Endodermal cell (in vitro differentiated cells): ENCODE measurements around the gene SLC22A13. TPM values are rescaled to one million over a fixed set of nuclear protein-coding genes. Genes with fewer than 3 reads are reported as not detected.

Source experiments
- DNase-seq: peaks from one replicate; pipeline ENCODE4 v3.0.0-alpha.2; 2017
- H3K27ac ChIP-seq: 2 replicates; pipeline ENCODE4 v1.5.1; 2013; ENCODE audit warnings: mild to moderate bottlenecking, low read depth, low read length, moderate library complexity
- H3K27me3 ChIP-seq: 2 replicates; pipeline ENCODE4 v1.6.1; 2013; ENCODE audit warnings: mild to moderate bottlenecking, low read length, moderate library complexity; ENCODE audit not compliant: insufficient read depth, control insufficient read depth, poor library complexity, severe bottlenecking
- H3K36me3 ChIP-seq: 2 replicates; pipeline ENCODE4 v1.7.0; 2013; ENCODE audit warnings: mild to moderate bottlenecking, low read length, moderate library complexity; ENCODE audit not compliant: control insufficient read depth, insufficient read depth
- H3K4me1 ChIP-seq: one replicate; pipeline ENCODE4 v1.7.0; 2013; ENCODE audit warnings: low read length; ENCODE audit not compliant: control insufficient read depth, insufficient read depth
- H3K4me3 ChIP-seq: 2 replicates; pipeline ENCODE4 v1.5.1; 2013; ENCODE audit warnings: mild to moderate bottlenecking, low read length, moderate library complexity
- H3K9ac ChIP-seq: 2 replicates; pipeline ENCODE4 v1.6.1; 2013; ENCODE audit warnings: mild to moderate bottlenecking, low read length, moderate library complexity; ENCODE audit not compliant: poor library complexity, severe bottlenecking; ENCODE audit errors: extremely low read depth
- H3K9me3 ChIP-seq: 2 replicates; pipeline ENCODE4 v1.6.1; 2013; ENCODE audit warnings: mild to moderate bottlenecking, low read length, moderate library complexity; ENCODE audit not compliant: control insufficient read depth
- H3K27ac Mint-ChIP-seq: 2 replicates; pipeline ENCODE4 v1.8.0; 2020; ENCODE audit warnings: mixed read lengths
- H3K27me3 Mint-ChIP-seq: 2 replicates; pipeline ENCODE4 v1.8.0; 2021; ENCODE audit warnings: mild to moderate bottlenecking, mixed read lengths; ENCODE audit not compliant: insufficient read depth
- H3K36me3 Mint-ChIP-seq: 2 replicates; pipeline ENCODE4 v1.8.0; 2020; ENCODE audit warnings: low read depth, mixed read lengths
- H3K4me1 Mint-ChIP-seq: 2 replicates; pipeline ENCODE4 v1.8.0; 2020; ENCODE audit warnings: mixed read lengths
- H3K4me3 Mint-ChIP-seq: 2 replicates; pipeline ENCODE4 v1.8.0; 2020; ENCODE audit warnings: mild to moderate bottlenecking, moderate library complexity, mixed read lengths
- H3K9me3 Mint-ChIP-seq: 2 replicates; pipeline ENCODE4 v1.8.0; 2020; ENCODE audit warnings: mild to moderate bottlenecking, mixed read lengths
- WGBS, 2 experiments: methylation state at CpG; one replicate each; pipeline versions ENCODE4 v1.1.5 to v1.1.7; 2013; ENCODE audit warnings: missing lambda C conversion rate in 2 of 2, mixed read lengths in 1 of 2; ENCODE audit not compliant: insufficient coverage in 1 of 2, insufficient read length in 1 of 2; 5-methylcytosine and 5-hydroxymethylcytosine counted together
- total RNA-seq, 2 donors: library from RNA; stranded (reverse); fragmentation: NEBNext Ultra II Directional in 1 of 2; extraction: Animal tissue kit (Norgen Biotek cat#: 25700) in 1 of 2; gene quantifications; 2 replicates in 1 of 2; 3 replicates in 1 of 2; pipeline ENCODE4 v1.2.1, GENCODE V29; 2021
- TF ChIP-seq, protein P1 (sequence below): fragments of 200-600 bp; sonication (generic); conservative IDR thresholded peaks from 2 replicates; pipeline ENCODE4 v1.5.0; 2021; ENCODE audit warnings: antibody characterized with exemption, mild to moderate bottlenecking

The SLC22A13 gene
- total RNA-seq, 2 donors from 2014 or later, result 0.13 to 0.33 TPM

DNA sequence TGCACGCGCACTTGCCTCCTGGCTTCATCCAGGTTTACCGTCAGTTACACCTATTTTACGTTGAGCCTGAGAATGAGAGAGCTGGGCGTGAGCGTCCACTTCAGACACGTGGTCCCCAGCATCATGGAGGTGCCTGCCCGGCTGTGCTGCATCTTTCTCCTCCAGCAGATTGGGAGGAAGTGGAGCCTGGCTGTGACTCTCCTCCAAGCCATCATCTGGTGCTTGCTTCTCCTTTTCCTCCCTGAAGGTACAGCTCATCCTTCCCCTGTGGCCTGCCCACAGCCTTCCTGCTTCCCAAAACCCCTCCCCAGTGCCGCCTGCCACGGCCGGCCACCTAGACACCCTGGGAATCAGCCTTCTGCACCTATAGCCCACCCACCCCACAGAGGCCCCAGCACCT, 48.1 kb downstream of the SLC22A13 start:
- Histone ChIP-seq H3K9ac (no peak overlapping the region), H3K4me1 (peaks cover 4% of the 10 kb centered on the region), H3K27me3 (no peaks in the 10 kb centered on the region), H3K27ac (no peak overlapping the region), H3K4me3 (no peak overlapping the region), H3K36me3 (no peaks in the 10 kb centered on the region), H3K9me3 (no peaks in the 10 kb centered on the region)
- H3K4me1 Mint-ChIP-seq, result peaks cover 2% of the 10 kb centered on the region
- H3K9me3 Mint-ChIP-seq, result no peaks in the 10 kb centered on the region
- H3K27ac Mint-ChIP-seq, result no peak overlapping the region
- WGBS, 2 experiments, result 81 to 96% methylated on average over 8 to 11 of the region's 11 CpGs
- no peaks in the 10 kb centered on the region for H3K36me3 Mint-ChIP-seq
- DNase-seq, result no peak
- peaks cover 24% of the 10 kb centered on the region for H3K27me3 Mint-ChIP-seq
- TF ChIP-seq, protein P1, sequence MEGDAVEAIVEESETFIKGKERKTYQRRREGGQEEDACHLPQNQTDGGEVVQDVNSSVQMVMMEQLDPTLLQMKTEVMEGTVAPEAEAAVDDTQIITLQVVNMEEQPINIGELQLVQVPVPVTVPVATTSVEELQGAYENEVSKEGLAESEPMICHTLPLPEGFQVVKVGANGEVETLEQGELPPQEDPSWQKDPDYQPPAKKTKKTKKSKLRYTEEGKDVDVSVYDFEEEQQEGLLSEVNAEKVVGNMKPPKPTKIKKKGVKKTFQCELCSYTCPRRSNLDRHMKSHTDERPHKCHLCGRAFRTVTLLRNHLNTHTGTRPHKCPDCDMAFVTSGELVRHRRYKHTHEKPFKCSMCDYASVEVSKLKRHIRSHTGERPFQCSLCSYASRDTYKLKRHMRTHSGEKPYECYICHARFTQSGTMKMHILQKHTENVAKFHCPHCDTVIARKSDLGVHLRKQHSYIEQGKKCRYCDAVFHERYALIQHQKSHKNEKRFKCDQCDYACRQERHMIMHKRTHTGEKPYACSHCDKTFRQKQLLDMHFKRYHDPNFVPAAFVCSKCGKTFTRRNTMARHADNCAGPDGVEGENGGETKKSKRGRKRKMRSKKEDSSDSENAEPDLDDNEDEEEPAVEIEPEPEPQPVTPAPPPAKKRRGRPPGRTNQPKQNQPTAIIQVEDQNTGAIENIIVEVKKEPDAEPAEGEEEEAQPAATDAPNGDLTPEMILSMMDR, result no peak
- H3K4me3 Mint-ChIP-seq, result no peak overlapping the region

DNA sequence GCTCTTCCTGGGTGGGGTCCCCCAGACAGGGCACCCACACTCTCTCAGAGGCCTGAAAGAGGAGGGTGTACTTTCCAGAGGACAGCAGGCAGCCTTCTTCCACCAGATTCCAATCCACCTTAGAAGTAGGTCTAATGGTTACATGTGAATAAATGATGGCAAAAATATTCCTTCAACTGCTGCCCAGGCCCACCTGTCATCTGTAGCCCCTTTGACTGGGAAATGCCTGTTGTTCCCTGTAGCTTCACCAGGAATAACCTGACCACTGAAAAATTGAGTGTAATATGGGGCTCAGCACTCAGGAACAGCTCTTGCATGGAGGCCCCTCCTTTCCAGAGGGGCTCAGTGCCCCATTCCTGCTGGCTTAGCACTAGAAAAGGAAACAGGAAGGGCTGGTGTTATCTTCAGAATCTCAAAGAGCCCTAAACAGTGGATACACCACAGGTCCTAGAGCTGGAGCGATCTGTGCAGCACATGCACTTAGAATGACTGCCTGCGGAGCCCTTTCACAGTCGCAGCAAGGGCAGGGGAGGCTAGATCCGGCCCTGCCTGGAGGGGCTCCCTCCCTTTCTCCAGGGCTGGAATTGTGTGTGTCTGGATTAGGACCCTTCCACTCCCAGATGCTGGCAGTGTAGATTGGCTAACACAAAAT, 48.6 kb downstream of the SLC22A13 start:
- TF ChIP-seq, protein P1, result no peak
- Mint-ChIP-seq H3K9me3 (no peaks in the 10 kb centered on the region), H3K27me3 (peaks cover 21% of the 10 kb centered on the region), H3K36me3 (no peaks in the 10 kb centered on the region), H3K4me3 (no peak overlapping the region), H3K4me1 (peaks cover 2% of the 10 kb centered on the region), H3K27ac (no peak overlapping the region)
- H3K27me3 ChIP-seq, result no peaks in the 10 kb centered on the region
- no peak overlapping the region for H3K4me3 ChIP-seq
- H3K4me1 ChIP-seq, result peaks cover 4% of the 10 kb centered on the region
- no peak overlapping the region for H3K27ac ChIP-seq
- WGBS, 2 experiments, result 63 to 69% methylated on average over 4 of the region's 4 CpGs
- no peaks in the 10 kb centered on the region for H3K36me3 ChIP-seq
- DNase-seq, result no peak
- no peak overlapping the region for H3K9ac ChIP-seq
- H3K9me3 ChIP-seq, result no peaks in the 10 kb centered on the region

DNA sequence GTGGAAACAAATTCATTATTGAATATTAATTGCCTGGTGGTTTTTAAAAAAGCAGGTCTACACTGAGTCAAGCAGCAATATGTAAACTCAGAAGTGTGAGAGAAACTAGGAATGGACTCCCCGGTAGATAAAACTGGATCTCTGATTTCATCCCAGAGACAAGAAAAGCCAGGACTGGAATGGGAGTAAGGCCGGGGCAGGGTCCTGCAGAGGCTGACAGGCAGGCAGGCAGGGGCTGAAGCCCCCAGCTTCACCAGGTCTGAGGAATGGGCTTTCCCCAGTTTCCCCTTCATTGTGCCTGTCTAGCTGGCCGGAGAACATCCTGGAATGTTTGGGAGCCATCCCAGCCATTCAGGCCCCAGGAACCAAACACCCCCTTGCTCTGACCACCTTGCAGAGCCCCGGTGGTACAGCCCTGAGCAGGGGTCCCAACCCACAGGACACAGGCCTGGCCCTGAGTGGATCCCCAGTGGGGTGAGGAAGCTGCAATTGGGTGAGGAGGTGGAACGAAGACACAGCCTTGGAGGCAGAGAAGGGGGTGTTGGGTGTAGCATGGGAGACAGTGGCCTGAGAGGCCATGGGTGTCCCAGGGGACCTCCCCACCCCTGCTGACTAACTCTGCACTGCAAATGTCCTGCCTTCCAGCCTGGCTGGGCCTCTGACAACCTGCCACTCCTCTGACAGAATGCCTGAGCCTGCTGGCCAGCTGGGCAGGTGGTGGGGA, 49.3 kb downstream of the SLC22A13 start:
- no peak for DNase-seq
- Mint-ChIP-seq H3K9me3 (no peaks in the 10 kb centered on the region), H3K4me1 (peaks cover 2% of the 10 kb centered on the region), H3K27me3 (peaks cover 14% of the 10 kb centered on the region), H3K4me3 (no peak overlapping the region), H3K36me3 (no peaks in the 10 kb centered on the region), H3K27ac (no peak overlapping the region)
- Histone ChIP-seq H3K27me3 (no peaks in the 10 kb centered on the region), H3K27ac (no peak overlapping the region), H3K36me3 (no peaks in the 10 kb centered on the region), H3K9me3 (no peaks in the 10 kb centered on the region), H3K4me3 (no peak overlapping the region), H3K9ac (no peak overlapping the region), H3K4me1 (peaks cover 4% of the 10 kb centered on the region)
- TF ChIP-seq, protein P1, result no peak
- 75 to 81% methylated on average over 2 to 5 of the region's 5 CpGs for WGBS, 2 experiments
